Daoy (cell line): ENCODE measurements around the gene MED13. TPM values are rescaled to one million over a fixed set of nuclear protein-coding genes. Genes with fewer than 3 reads are reported as not detected.
"Not testable (repeated sequence)": the region's sequence is repeated elsewhere in the genome, so short reads cannot be mapped to it uniquely, and the experiment has no call there.

Experiments
- DNase-seq: peaks from one replicate; pipeline ENCODE4 v3.0.0-alpha.2; 2015; ENCODE audit warnings: low read depth
- total RNA-seq: library from RNA; depleted of rRNA; stranded (reverse); fragments of >200 nt; shearing (Covaris generic); gene quantifications from 2 replicates; pipeline ENCODE4 v1.2.3, GENCODE V29; 2014

Gene MED13
- total RNA-seq, 1 experiment from 2014 or later: 20.3 TPM

DNA sequence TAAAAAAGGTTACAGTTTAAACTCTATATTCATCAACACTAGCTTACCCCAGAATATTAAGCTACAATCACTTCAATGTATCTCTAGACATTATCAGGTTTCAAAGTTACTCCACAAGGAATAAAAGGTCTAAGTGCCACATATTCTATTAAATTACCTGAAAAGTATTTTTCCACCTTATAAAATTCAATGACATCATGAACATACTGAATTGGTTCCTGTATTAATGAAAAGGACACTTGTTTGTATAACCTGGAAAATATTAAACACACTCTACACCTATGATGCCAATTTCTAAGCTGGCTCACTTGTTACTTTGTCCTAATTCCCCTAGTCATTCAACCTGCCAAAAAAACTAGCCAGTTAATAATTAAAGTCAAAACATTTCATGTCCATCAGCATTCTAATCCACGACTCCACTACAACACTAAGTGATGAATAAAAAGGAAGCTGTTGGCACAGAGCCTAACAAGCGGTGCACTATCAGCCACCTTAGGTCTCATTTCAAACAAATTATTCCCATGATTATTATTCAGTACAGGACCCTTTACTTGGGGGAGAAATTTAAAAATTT lies 12.2 kb downstream of the MED13 start:
- no peak for DNase-seq

DNA sequence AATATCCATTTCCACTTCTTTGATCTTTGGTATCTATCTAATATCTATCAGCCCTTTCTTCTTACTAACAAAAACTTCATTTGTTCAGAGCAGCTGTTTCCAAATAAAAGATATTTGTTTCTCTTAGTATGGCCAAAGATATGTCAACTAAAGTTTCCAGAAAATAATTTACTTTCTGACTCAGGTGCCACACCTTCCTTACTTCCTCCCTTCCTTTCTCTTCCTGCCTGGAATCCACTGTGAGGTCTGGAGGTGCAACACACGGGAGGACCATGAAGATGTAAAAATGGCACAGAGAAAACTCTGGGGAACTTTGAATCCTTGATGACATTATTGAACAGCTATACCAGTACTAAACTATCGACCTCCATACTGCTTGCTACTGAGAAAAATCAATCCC lies 14.0 kb downstream of the MED13 start:
- no peak for DNase-seq

DNA sequence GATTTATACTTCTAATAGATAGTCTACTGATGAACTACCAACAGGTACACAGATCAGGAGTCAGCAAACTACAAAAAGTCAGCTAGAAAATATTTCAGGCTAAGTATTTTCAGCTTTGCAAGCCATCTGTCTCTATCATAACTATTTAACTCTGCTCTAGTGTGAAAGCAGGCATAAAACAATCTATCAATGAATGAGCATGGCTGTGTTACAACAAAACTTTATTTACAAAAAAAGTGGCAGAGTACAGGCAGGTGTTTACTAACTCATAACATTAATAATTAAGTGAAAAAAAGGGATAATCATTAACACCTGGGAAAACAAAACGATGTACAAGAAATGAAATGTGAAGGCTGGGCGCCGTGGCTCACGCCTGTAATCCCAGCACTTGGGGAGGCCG lies 15.8 kb downstream of the MED13 start:
- no peak for DNase-seq

DNA sequence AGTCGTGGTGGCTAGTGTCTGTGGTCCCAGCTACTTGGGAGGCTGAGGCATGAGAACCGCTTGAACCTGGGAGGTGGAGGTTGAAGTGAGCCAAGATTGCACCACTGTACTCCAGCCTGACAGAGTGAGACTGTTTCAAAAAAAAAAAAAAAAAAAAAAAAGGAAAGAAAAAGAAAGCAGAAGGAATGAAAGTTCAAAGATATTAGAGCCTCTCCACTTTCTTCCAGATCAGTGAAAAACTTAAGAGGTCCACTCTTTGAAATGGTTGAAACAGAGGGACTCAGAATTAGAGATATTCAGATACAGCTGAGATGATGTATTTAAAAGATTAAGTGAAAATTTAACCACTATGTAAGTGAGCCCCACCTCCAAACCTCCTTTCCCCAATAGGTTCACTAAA lies 16.8 kb downstream of the MED13 start:
- DNase-seq: no peak

DNA sequence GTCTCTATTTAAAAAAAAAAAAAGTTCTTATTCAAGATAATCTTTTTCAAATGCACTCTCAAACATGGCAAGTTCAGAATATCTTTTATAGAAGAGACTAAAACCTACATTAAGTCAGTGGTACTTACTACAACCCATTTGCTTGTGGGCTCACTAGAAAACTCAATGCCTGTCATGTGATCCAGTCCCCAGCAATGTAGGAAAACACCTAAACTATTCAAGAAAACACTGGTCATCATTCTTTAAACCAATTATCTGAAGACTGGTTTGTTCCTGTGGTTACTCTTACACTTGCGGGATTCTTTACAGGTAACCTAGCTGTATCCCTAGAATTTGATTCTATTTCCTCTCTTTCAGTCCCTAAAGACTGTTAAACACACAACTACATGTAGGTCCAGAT lies 19.6 kb downstream of the MED13 start:
- DNase-seq: no peak

DNA sequence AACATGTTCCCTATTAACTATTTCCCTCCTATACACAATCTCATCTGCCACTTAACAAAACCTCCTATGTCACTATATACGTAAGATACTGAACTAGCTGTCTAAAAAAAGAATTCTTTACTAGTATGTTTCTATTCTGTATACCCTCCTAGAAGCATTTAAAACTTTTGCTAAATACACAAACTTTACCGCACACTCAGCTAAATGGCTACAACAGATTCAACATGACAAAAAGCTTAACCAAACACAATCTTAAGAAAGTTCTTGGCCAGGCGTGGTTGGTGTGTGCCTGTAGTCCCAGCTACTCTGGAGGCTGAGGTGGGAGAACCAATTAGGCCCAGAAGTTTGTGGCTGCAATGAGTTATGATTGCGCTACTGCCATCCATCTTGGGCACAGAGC lies 20.0 kb downstream of the MED13 start:
- no peak for DNase-seq

DNA sequence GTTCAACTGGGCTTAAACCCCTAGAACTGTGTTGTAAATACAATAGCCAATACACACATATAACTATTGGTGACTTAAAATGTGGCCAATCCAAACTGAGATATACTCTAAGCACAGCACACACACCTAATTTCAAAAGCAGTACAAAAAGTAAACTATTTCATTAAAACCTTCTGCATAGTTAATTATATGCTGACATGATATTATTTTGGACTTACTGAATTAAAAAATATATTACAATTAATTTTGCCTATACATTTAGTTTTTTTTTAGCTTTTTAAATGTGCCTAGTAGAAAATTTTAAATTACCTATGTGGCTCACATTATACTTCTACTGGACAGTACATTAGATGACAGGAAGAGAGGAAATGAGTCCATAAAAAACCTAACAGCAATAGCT lies 21.5 kb downstream of the MED13 start:
- no peak for DNase-seq

DNA sequence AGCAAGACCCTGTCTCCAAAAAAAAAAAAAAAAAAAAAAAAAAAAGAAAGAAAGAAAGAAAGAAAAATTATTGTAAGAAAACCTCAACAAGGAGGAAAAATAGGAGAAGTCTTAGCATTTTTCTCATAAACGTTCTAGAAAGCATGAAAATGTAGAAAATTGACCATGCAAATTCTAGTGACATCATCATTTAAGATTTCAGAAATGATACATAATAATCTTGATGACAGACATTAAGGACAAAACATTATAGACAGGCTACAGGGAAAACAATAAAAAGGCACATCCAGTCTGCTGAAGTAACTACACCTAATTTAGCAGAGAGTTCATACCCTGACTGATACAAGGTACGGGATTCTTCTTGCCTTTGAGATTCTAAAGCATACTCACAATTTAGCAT lies 21.9 kb downstream of the MED13 start:
- no peak for DNase-seq

DNA sequence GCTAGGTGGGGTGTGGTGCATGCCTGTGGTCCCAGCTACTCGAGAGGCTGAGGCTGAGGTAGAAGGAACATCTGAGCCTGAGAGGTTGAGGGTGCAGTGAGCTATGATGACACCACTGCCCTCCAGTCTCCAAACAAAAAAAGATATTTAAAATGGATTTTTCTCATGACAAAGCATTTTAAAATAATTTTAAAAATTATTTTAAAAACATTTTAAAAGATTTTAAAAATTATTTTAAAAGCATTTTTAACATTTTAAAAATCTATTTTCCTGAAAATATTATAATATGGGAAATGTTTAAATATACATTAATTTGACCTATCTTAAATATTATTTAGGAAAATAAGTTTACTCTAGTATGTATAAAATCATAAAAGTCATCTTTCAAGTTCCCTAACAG lies 26.8 kb downstream of the MED13 start:
- no peak for DNase-seq

DNA sequence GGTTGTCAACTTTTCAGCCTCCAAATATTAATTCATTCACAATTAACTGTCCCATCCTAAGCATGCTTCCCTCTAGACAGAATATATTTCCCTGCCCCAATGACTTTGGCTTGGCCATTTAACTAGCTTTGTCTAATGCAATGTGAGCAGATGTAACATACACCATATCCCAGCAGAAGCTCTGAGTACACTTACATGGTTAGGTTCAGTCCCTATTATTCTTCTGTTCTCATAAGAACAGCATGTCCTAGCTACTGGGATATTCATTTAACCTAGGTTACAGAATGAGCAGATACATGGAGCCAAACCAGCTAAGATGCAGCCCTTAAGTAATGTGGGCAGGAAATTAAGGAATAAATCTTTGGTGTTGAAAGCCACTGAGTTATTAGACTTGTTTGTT lies 31.8 kb downstream of the MED13 start:
- no peak for DNase-seq

DNA sequence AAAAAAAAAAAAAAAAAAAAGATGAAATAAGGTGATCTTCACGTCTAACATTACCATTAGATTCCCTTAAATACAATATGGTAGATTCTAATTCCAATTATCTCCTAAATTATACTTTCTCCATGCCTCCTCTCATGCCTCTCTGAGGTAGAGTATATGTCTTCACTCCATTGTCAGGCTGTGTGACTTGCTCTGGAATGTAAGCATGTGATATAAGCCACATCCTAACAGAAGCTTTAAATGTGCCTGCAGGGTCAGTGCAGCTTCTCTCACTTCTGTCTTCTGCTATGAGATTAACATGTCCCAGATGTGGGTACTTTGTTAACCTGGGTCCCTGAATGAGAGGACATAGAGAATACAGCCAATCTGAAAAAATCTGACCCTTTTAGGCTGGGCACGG lies 32.6 kb downstream of the MED13 start:
- DNase-seq: no peak

DNA sequence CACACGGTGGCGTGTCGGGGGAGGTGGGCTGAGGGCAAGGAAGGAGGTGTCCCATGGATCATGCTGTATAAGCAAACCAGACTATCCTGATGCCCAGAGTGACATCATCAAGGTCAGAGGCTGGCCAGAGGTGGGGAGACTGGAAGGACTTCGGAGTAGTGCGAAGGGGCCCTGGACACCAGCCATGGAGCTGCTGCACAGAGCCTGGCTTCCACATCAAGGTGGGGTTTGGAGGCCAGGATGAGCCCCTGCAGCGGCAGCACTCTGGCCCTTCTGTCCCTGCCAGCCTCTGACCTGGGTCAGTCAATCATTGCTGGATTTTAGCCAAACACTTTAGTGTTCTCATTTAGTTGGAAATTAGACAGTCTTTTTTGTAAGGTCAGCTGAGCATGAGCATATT lies 34.8 kb downstream of the MED13 start:
- DNase-seq: no peak

DNA sequence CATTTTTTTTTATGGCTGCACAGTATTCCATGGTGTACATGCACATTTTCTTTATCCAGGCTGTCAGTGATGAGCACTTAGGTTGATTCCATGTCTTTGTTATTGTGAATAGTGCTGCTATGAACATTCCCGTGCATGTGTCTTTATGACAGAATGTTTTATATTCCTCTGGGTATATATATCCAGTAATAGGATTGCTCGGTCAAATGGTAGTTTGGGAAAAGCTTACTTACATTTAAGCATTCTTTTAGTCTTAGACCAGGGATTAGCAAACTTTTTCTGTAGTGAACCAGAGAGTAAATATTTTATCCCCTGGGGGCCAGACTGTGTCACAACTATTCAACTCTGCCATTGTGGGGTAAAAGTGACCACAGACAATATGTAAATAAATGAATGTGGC lies 40.2 kb downstream of the MED13 start:
- DNase-seq: no peak

DNA sequence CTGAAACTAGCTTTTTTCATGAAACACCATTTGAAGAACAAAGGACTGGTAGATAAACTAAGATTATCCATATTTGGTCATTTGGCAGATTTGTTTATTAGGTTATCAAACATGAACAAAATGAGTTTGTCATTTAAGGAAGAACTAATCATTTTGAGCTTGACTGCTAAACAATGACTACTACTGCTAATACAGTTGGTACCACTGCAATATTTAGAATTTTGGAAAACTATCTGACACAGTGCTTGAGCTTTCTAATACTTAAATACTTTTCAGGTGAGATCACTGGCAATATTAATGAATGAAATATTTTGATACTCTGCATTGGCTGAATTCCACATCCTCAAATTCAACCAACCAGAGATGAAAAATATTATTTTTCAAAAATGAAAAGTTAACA lies 47.2 kb downstream of the MED13 start:
- no peak for DNase-seq

DNA sequence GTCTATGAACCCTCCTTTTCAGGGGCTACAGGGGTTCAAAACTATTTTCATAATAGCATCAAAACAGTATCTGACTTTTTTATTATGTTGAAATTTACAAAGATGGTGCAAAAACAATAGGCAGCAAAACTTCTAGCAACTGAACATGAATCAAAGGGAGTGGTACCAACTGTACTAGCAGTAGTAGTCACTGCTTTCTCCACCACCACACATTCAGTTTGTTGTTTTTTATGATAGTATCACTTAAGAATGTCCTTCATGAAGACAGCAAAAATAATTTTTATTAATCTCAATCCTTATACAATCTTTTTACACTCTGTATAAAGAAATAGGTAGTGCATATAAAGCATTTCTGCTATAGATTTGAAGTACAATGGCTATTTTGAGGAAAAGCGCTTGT lies 47.6 kb downstream of the MED13 start:
- DNase-seq: no peak

DNA sequence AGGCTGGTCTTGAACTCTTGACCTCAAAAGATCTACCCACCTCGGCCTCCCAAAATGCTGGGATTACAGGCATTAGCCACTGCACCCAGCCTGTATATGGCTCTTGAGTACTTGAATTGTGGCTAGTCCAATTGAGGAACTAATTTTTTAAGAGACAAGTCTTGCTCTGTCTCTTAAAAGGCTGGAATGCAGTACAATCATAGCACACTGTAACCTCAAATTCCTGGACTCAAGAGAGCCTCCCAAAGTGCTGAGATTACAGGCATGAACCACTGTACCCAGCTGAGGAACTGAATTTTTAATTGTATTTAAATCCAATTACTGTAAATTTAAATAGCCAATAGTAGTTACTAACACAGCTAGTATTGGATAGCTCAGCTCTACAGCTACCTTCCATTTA lies 50.6 kb downstream of the MED13 start:
- no peak for DNase-seq

DNA sequence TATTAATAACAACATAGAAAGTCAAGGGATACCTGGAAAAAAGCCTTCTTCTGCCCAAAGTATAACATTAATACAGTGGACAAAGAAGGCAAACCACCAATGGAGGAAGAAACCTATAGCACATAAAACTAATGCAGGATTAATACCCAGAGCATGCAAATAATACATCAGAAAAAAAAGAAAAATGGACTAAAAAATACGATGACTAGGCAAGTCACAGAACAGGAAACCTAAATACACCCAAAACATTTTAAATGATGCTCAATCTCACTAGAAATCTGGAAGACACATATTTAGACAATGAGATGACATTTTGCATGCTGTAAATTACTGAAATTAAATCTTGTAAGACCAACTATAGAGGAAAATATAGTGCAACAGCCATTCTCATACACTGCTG lies 55.9 kb downstream of the MED13 start:
- no peak for DNase-seq

DNA sequence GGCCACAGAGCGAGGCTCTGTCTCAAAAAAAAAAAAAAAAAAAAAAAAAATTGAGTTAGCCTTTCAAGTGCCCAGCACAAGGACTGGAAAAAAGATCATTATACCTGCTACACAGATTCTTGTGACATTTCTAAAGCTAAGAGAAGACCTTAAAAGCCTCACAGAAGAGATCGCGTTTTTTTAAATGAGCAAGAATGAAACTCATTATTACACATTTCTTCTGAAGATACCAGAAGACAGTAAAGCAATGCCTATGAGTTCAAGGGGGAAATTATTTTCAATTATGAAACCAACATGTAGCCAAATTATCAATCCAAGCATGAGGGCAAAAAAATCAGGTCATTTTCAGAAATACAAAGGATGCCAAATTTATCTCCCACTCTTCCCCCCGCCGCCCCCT lies 56.8 kb downstream of the MED13 start:
- DNase-seq: no peak

DNA sequence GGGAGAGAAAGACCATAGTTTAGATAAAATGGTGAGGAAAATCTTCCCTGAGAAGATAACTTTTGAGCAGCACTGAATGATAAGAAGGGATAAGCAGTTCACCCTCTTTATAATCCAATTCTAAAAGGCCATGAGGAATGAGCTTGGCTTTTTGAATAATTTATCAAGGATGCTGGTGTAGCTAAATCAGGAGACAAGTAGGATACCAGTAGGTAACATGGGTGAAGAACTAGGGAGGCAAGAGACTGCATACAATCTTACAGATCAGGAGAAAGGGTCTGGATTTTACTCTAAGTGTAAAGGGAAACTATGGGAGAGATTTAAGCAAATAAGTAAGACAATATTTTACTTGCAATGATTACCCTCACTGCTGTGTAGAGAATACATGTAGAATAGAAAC lies 60.7 kb downstream of the MED13 start:
- no peak for DNase-seq

DNA sequence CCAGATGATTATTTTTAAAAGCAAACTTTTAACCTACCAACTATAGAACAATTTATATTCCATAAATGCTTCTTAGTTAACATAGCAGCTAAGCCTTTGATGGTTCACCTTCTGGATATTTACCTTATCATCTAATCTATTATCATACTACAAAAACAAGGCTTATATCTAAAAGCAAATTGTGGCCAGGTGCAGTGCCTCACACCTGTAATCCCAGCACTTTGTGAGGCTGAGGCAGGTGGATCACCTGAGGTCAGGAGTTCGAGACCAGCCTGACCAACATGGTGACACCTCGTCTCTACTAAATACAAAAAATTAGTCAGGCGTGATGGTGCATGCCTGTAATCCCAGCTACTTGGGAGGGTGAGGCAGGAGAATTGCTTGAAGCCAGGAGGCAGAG lies 61.9 kb downstream of the MED13 start:
- DNase-seq: not testable (repeated sequence)

DNA sequence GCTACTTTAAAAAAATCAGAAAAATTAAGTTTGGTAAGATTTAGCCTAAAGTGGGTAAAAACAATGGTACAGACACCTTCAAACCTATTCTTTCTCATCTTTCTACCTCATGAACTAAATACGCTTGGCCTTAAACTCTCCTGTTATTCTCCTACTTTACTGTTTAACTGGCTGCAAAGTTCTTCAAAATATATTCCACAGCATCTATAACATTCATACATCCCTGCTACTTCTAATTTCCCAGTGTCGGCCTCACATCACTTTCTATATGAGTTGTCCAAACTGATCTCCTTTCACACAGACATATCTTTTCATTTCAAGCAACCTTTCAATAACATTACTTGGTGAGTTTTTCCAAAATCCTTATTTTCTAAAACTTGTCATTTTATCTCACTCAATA lies 64.0 kb downstream of the MED13 start:
- DNase-seq: no peak

DNA sequence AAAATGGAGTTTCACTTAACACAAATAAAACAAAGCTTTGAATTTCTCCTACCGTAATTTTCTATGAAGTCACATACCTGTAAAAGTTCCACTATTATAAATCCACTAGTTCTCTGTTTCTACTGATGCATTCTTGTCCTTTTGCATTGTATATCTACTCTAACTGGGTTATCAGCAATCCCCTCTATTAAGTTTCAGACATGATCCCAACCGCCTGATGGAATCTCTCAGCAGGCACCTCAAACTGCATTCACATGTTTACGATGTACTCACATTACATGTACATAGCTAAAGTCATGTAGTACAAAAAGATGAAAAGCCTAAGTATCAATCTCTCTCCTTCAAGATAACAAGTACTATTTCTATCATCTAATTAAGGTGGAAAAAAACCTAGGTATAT lies 64.9 kb downstream of the MED13 start:
- DNase-seq: no peak

DNA sequence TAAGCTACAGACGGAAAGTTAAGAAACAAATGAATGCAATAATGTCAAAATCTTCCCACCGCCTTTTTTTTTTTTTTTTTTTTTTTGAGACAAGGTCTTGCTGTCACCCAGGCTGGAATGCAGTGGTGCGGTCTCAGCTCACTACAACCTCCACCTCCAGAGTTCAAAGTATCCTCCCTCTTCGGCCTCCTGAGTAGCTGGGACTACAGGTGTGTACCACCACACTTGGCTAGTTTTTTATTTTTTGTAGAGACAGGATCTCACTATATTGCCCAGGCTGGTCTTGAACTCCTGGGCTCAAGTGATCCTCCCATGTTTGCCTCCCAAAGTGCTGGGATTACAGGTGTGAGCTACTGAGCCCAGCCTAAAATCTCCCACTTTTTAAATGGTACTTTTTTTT lies 66.5 kb downstream of the MED13 start:
- DNase-seq: not testable (repeated sequence)

DNA sequence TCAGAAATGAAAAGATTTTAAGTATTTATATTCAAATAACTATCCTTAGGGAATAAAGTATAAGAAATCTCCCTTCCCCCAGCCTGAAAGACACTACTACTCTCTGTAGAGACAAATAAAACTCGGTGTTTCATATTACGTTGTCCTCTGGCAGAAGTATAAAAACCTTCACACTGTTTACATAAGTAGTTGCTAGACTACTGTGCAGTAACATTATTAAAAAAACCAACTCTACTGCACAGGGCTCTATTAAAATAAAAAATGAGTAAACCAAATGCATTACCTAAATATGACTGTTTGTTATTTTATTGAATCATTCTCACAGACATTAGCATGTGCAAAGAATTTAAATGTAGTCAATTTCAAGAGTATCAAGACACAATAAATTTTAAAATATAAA lies 67.4 kb downstream of the MED13 start:
- DNase-seq: no peak
